Endothelial cell of umbilical vein (primary cell): ENCODE data around the gene MARCHF11. TPM values are rescaled to one million over a fixed set of nuclear protein-coding genes. Genes with fewer than 3 reads are reported as not detected.

Source experiments
- BruUV-seq: library from RNA; stranded (reverse); fragments of 400-500 nt; replicated peaks from 2 replicates; lab custom pipeline; 2021; lab: Mats Ljungman, UMichigan
- CTCF ChIA-PET: fragments of 300-600, 350-600 bp; sonication (Branson Sonifier 250); formaldehyde crosslinking; loops from one replicate; lab custom pipeline; 2021; ENCODE audit warnings: antibody characterized with exemption, inconsistent platforms; lab: Charles Lee
- POLR2A ChIA-PET: fragments of 300-600, 350-600 bp; sonication (Branson Sonifier 250); formaldehyde crosslinking; loops from one replicate; lab custom pipeline; 2021; ENCODE audit warnings: antibody characterized with exemption, inconsistent platforms; lab: Charles Lee
- DNase-seq: peaks from one replicate; pipeline ENCODE4 v3.0.0-alpha.2; 2011; ENCODE audit warnings: low read depth, low spot score
- FAIRE-seq: peaks from 2 replicates; lab custom pipeline; 2011; peaks lifted over from hg19 to GRCh38; lab: Jason Lieb, UNC
- H2AFZ ChIP-seq: 2 replicates; pipeline ENCODE4 v1.6.0; 2012; ENCODE audit warnings: low read depth, low read length, control low read depth, inconsistent platforms
- H3K27ac ChIP-seq: 2 replicates; pipeline ENCODE4 v1.5.1; 2011; ENCODE audit warnings: low read depth, mild to moderate bottlenecking, control low read depth, low read length, moderate library complexity; ENCODE audit not compliant: insufficient read depth
- H3K27me3 ChIP-seq, 2 experiments: 2 replicates each; pipeline versions ENCODE4 v1.6.0 to v1.6.1; 2011; ENCODE audit warnings: low read length in 2 of 2, mixed read lengths in 1 of 2; ENCODE audit not compliant: control insufficient read depth in 2 of 2, insufficient read depth in 2 of 2
- H3K36me3 ChIP-seq, 2 experiments: 2 replicates in 1 of 2; 3 replicates in 1 of 2; pipeline ENCODE4 v1.5.1; 2011; ENCODE audit warnings: low read length in 2 of 2, mild to moderate bottlenecking in 1 of 2, moderate library complexity in 1 of 2; ENCODE audit not compliant: control insufficient read depth in 2 of 2, insufficient read depth in 2 of 2; ENCODE audit errors: extremely low read depth in 1 of 2
- H3K4me1 ChIP-seq: 3 replicates; pipeline ENCODE4 v1.5.1; 2011; ENCODE audit warnings: mild to moderate bottlenecking, low read length; ENCODE audit not compliant: control insufficient read depth, insufficient read depth; ENCODE audit errors: extremely low read depth
- H3K4me2 ChIP-seq: 2 replicates; pipeline ENCODE4 v1.6.1; 2011; ENCODE audit warnings: low read length, control low read depth, mixed read lengths; ENCODE audit not compliant: insufficient read depth
- H3K4me3 ChIP-seq, 3 experiments: fragments of 200-600 bp in 1 of 3; sonication (generic), shearing (Covaris generic) in 1 of 3; replicated peaks in 1 of 3; 2 replicates each; pipeline ENCODE4 v1.5.1; 2011 to 2016; ENCODE audit warnings: control low read depth in 3 of 3, low read length in 3 of 3, mild to moderate bottlenecking in 2 of 3, inconsistent platforms in 1 of 3, low read depth in 1 of 3, moderate library complexity in 1 of 3; ENCODE audit not compliant: insufficient read depth in 1 of 3
- H3K79me2 ChIP-seq: 2 replicates; pipeline ENCODE4 v1.6.0; 2012; ENCODE audit warnings: low read length, inconsistent platforms; ENCODE audit not compliant: control insufficient read depth, insufficient read depth
- H3K9ac ChIP-seq: replicated peaks from 2 replicates; pipeline ENCODE3; 2011; ENCODE audit warnings: low read length, control low read depth; ENCODE audit not compliant: insufficient read depth; ENCODE audit errors: extremely low read depth
- H3K9me1 ChIP-seq: replicated peaks from 3 replicates; pipeline ENCODE4 v1.6.0; 2011; ENCODE audit warnings: mild to moderate bottlenecking, low read length; ENCODE audit not compliant: control insufficient read depth, insufficient read depth; ENCODE audit errors: extremely low read depth
- H3K9me3 ChIP-seq: replicated peaks from 2 replicates; pipeline ENCODE4 v1.5.1; 2012; ENCODE audit warnings: low read length, inconsistent platforms; ENCODE audit not compliant: control insufficient read depth, insufficient read depth
- H4K20me1 ChIP-seq: replicated peaks from 2 replicates; pipeline ENCODE3; 2011; ENCODE audit warnings: mild to moderate bottlenecking, low read length; ENCODE audit not compliant: control insufficient read depth, insufficient read depth; ENCODE audit errors: extremely low read depth
- EZH2 ChIP-seq: IDR thresholded peaks from 2 replicates; pipeline ENCODE4 v1.6.1; 2012; ENCODE audit warnings: borderline replicate concordance, low read depth, mild to moderate bottlenecking, moderate library complexity, low read length, inconsistent platforms; ENCODE audit not compliant: severe bottlenecking
- FOS ChIP-seq: IDR thresholded peaks from 2 replicates; pipeline ENCODE4 v1.6.1; 2011; ENCODE audit warnings: mild to moderate bottlenecking, low read length, moderate library complexity, borderline replicate concordance; ENCODE audit not compliant: insufficient read depth
- GATA2 ChIP-seq: IDR thresholded peaks from 2 replicates; pipeline ENCODE4 v1.7.0; 2011; ENCODE audit warnings: low read depth, mild to moderate bottlenecking, moderate library complexity, mixed read lengths, low read length; ENCODE audit not compliant: insufficient read length, insufficient read depth
- JUN ChIP-seq: IDR thresholded peaks from 2 replicates; pipeline ENCODE4 v1.6.1; 2011; ENCODE audit warnings: borderline replicate concordance, low read depth; ENCODE audit not compliant: insufficient read length, insufficient read depth
- MYC ChIP-seq: IDR thresholded peaks from one replicate; pipeline ENCODE4 v1.6.1; 2011; ENCODE audit warnings: mild to moderate bottlenecking, low read depth, low read length
- POLR2A ChIP-seq: IDR thresholded peaks from 2 replicates; pipeline ENCODE4 v1.6.1; 2012; ENCODE audit warnings: low read depth, mild to moderate bottlenecking, control low read depth, low read length
- POLR2AphosphoS5 ChIP-seq: IDR thresholded peaks from 2 replicates; pipeline ENCODE4 v1.6.1; 2012; ENCODE audit warnings: low read depth, mild to moderate bottlenecking, control low read depth, low read length, moderate library complexity; ENCODE audit not compliant: insufficient read depth
- dilution Hi-C: fragments of 300-500 bp; cut with MboI; formaldehyde crosslinking; loops from one replicate; pipeline ENCODE4 v1.15.0; 2019; ENCODE audit warnings: low sequenced_read_pairs; ENCODE audit not compliant: extremely low pct_ligation_motif_present
- intact Hi-C: fragments of 100-400 bp; cut with micrococcal nuclease; formaldehyde crosslinking; loops from one replicate; pipeline ENCODE4 v1.10.0; 2022
- polyA plus RNA-seq, 4 experiments: library from polyadenylated mRNA; depleted of rRNA in 3 of 4; stranded (reverse) in 3 of 4; unstranded in 1 of 4; fragments of >200 nt; gene quantifications; 2 replicates each; pipeline versions ENCODE4 v1.2.1 to v1.2.3, GENCODE V29; 2011 to 2012; ENCODE audit warnings: missing spikeins in 1 of 4
- total RNA-seq: library from RNA; stranded (reverse); gene quantifications from 2 replicates; pipeline ENCODE4 v1.2.3, GENCODE V29; 2021
- TF ChIP-seq, protein P1 (sequence below): IDR thresholded peaks from 2 replicates; pipeline ENCODE4 v1.6.1; 2011; ENCODE audit not compliant: insufficient read depth, insufficient read length
- TF ChIP-seq, protein P2 (sequence below), 2 donors: IDR thresholded peaks; 1 replicate in 1 of 2; 2 replicates in 1 of 2; pipeline ENCODE4 v1.5.1; 2011; ENCODE audit warnings: low read length in 2 of 2, mild to moderate bottlenecking in 2 of 2, moderate library complexity in 2 of 2, control low read depth in 1 of 2, inconsistent platforms in 1 of 2, low read depth in 1 of 2; ENCODE audit not compliant: insufficient read depth in 1 of 2; ENCODE audit errors: extremely low read depth in 1 of 2

Gene MARCHF11
- total and polyA plus RNA-seq, 2 donors (not counting 3 experiments of a cell fraction or from before 2014, with no cell fraction given), result not detected

DNA sequence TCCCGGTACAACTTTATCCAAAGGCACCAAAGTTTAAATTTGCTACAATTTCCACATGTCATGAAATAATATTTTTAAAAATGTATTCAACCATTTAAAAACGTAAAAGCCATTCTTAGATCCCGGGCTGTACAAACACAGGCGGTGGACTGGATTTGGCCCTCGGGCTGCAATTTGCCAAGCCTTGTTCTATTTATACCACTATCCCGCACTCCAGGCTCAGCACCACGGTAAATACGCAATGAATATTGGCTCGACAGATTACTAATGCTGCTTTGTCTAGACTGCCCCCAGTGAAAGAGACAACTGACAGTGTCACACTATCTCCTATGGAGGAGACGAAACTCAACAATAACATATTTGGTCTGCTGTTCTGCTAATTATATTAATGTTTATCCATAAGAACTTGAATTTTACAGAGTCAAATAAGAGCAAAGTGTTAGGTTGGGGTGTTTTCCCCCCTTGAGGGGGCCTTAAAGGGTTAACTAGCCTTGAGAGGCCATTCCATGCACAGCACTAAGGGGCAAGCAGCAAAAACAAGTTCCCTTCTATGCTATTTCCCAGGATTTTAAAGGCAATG is 98.1 kb downstream of the MARCHF11 start:
- no peak overlapping the region for H3K27ac ChIP-seq
- CTCF ChIA-PET, result no interaction called here
- TF ChIP-seq, protein P1, sequence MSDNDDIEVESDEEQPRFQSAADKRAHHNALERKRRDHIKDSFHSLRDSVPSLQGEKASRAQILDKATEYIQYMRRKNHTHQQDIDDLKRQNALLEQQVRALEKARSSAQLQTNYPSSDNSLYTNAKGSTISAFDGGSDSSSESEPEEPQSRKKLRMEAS, result no peak
- TF ChIP-seq EZH2 (no peak), MYC (no peak), GATA2 (no peak), FOS (no peak), POLR2A (no peak), POLR2AphosphoS5 (no peak), JUN (no peak)
- TF ChIP-seq, protein P2, sequence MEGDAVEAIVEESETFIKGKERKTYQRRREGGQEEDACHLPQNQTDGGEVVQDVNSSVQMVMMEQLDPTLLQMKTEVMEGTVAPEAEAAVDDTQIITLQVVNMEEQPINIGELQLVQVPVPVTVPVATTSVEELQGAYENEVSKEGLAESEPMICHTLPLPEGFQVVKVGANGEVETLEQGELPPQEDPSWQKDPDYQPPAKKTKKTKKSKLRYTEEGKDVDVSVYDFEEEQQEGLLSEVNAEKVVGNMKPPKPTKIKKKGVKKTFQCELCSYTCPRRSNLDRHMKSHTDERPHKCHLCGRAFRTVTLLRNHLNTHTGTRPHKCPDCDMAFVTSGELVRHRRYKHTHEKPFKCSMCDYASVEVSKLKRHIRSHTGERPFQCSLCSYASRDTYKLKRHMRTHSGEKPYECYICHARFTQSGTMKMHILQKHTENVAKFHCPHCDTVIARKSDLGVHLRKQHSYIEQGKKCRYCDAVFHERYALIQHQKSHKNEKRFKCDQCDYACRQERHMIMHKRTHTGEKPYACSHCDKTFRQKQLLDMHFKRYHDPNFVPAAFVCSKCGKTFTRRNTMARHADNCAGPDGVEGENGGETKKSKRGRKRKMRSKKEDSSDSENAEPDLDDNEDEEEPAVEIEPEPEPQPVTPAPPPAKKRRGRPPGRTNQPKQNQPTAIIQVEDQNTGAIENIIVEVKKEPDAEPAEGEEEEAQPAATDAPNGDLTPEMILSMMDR (IDR thresholded peaks at IDR 0.05; ENCODE audit: extremely low read depth in 1 of 2, insufficient read depth in 1 of 2, low read depth in 1 of 2, low read length in 2 of 2), result no peak
- H3K79me2 ChIP-seq, result no peaks in the 10 kb centered on the region
- H2AFZ ChIP-seq, result no peak overlapping the region
- no peaks in the 10 kb centered on the region for H3K4me1 ChIP-seq
- POLR2A ChIA-PET, result no interaction called here
- H3K9me1 ChIP-seq, result no peaks in the 10 kb centered on the region
- DNase-seq (no peak), FAIRE-seq (no peak)
- H3K36me3 ChIP-seq, result no peaks in the 10 kb centered on the region
- no peak overlapping the region for H3K4me3 ChIP-seq
- no TSS peak for BruUV-seq
- no peak overlapping the region for H3K4me2 ChIP-seq
- H4K20me1 ChIP-seq, result no peaks in the 10 kb centered on the region
- no peaks in the 10 kb centered on the region for H3K27me3 ChIP-seq
- no peak overlapping the region for H3K9ac ChIP-seq
- dilution Hi-C loops (no loop called here), intact Hi-C loops (no loop called here)
- no peaks in the 10 kb centered on the region for H3K9me3 ChIP-seq
